Activated naive CD4-positive, alpha-beta T cell treated with anti-CD3 and anti-CD28 coated beads, Interleukin-2, amount 50 U/mL, for 24 hours (primary cell): ENCODE measurements around the gene LAPTM5.
"Not testable (repeated sequence)": the region's sequence is repeated elsewhere in the genome, so short reads cannot be mapped to it uniquely, and the experiment has no call there.

Source experiments
- H3K27ac Mint-ChIP-seq: one replicate; pipeline ENCODE4 v1.8.0; 2021; ENCODE audit warnings: mild to moderate bottlenecking, mixed read lengths
- H3K27me3 Mint-ChIP-seq: one replicate; pipeline ENCODE4 v1.8.0; 2021; ENCODE audit warnings: mixed read lengths
- H3K36me3 Mint-ChIP-seq: one replicate; pipeline ENCODE4 v1.8.0; 2021; ENCODE audit warnings: mixed read lengths
- H3K4me1 Mint-ChIP-seq: one replicate; pipeline ENCODE4 v1.8.0; 2021; ENCODE audit warnings: mixed read lengths
- H3K4me3 Mint-ChIP-seq: one replicate; pipeline ENCODE4 v1.8.0; 2021; ENCODE audit warnings: mild to moderate bottlenecking, mixed read lengths
- H3K9me3 Mint-ChIP-seq: one replicate; pipeline ENCODE4 v1.8.0; 2021; ENCODE audit warnings: mixed read lengths

LAPTM5 gene

DNA sequence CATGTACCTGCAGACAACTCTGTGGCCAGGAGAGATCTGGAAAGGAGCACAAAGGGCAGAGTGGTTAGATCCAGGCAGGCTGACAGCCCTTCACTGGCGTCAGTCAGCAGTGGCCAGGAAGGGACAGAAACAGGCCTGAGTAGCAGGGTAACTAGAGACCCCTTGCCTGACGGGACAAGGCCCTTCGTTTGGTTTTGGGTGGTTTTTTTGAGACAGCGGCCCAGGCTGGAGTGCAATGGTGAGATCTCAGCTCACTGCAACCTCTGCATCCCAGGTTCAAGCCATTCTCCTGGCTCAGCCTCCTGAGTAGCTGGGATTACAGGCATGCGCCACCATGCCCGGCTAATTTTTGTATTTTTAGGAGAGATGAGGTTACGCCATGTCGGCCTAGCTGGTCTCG is 69.1 kb downstream of the LAPTM5 start:
- not testable (repeated sequence) for H3K36me3 Mint-ChIP-seq, H3K4me3 Mint-ChIP-seq, H3K9me3 Mint-ChIP-seq, H3K27ac Mint-ChIP-seq
- peaks cover 10% of the 10 kb centered on the region for H3K27me3 Mint-ChIP-seq
- H3K4me1 Mint-ChIP-seq, result peaks cover 11% of the 10 kb centered on the region

DNA sequence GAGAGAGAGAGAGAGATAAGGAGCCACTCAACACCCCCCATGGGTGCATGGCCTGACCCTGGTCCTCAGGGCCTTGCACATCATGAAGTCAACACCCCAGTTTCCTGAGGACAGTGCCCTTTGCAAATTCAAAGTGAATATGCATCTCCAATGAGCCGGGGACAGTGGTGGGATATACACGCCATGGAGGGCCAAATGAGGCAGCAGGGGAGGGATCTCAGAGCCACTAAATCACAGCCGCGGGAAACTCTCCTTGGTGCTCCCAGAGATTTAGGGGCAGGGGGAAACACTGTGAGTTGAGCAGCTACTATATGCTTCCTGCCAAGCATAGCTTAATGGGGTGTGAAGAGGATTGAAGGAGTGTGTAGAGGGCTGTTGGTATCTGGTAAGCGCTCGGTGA is 69.7 kb downstream of the LAPTM5 start:
- Mint-ChIP-seq H3K36me3 (peaks cover 3% of the 10 kb centered on the region), H3K27me3 (peaks cover 12% of the 10 kb centered on the region), H3K4me1 (peaks cover 11% of the 10 kb centered on the region), H3K9me3 (no peaks in the 10 kb centered on the region), H3K27ac (no peak overlapping the region), H3K4me3 (no peak overlapping the region)

- Mint-ChIP-seq H3K4me3 (peak overlapping the region; percentile 26), H3K9me3 (no peaks in the 10 kb centered on the region), H3K27ac (no peak overlapping the region), H3K36me3 (peaks cover 3% of the 10 kb centered on the region), H3K27me3 (peaks cover 22% of the 10 kb centered on the region), H3K4me1 (peaks cover 11% of the 10 kb centered on the region)
These were observed 71.2 kb downstream of the LAPTM5 start for GRCh38 chr1:30686236-30686935.

DNA sequence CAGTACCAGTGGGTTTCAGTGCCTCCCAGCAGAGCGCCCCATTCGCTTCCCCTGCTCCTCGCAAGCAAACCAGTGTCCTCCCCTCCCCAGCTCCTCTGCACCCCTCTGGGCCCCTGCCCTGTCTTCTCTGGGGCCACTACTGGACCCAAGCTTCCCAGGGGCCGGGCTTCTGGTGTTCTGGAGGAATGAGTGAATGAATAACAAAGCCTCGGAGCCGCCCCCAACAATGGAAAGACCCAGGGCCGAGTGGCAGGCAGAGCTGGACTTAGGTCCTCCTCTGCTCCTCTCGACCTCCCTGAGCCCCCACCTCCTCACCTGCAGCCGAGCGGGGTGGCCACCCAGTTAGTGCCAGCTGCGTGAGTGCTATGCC is 71.8 kb downstream of the LAPTM5 start:
- Mint-ChIP-seq H3K4me3 (peak overlapping the region; percentile 26), H3K27ac (no peak overlapping the region), H3K27me3 (peaks cover 23% of the 10 kb centered on the region), H3K4me1 (peaks cover 11% of the 10 kb centered on the region), H3K9me3 (no peaks in the 10 kb centered on the region), H3K36me3 (peaks cover 3% of the 10 kb centered on the region)

DNA sequence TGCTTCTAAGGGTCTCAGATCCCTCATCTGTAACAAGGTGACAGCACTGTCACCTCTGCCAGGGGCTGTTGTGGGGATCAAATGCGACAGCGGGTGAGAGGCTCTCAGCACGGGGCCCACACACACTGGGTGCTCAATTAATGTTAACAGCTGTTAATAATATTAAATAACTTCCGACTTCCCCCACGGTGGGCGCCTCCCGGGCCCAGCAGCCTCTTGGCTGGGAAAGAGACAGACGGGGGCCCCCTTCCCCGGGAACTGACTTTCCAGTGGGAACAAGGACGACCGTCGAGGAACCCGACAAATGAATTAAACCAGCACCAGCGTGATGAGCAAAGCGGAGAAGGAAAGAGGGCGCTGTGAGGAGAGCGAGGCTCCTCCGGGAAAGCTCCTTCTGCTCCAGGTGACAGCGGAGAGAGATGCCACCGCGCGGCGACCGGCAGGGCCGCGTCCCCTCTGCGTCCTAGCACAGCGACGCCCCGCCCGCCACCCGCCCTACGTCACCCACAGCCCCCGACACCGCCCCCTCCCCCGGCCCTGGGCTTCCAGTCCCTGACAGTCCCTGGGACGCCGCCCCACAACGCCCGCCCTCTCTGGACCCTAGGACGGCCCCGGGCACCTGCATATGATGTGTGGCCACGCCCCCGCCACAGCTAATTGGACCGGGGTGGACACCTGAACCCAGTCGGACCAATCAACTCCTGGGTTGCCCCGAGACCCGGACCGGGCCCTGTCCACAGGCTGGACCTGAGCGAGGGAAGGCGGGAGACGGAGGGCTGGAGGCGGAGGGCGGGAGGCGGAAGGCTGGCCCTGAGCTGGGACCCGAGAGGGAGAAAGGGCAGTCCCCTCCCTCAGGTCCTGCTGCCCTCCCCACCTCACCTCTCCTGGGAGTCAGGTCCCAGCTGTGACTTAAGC is 72.4 kb downstream of the LAPTM5 start:
- peaks cover 23% of the 10 kb centered on the region for H3K27me3 Mint-ChIP-seq
- H3K27ac Mint-ChIP-seq, result no peak overlapping the region
- H3K9me3 Mint-ChIP-seq, result no peaks in the 10 kb centered on the region
- H3K4me3 Mint-ChIP-seq, result peak overlapping the region; percentile 65
- peaks cover 3% of the 10 kb centered on the region for H3K36me3 Mint-ChIP-seq
- H3K4me1 Mint-ChIP-seq, result peaks cover 11% of the 10 kb centered on the region

DNA sequence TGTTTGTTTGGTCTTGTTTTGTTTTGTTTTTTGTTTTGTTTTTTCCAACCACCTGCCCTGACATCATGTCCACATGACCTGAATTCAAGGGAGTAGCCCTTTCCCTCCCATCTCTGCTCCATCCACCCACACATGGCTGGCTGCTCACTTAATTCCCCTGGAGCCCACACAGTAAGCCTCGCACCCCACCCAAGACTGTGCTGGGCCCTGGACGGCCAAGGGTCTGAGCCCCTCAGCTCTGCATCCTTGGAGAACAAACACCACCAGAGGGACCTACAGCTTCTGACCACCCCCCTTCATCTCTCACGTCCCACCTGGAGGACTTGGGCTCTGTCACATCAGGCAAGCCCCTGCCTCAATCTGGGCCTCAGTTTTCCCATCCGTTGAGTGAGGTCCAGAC is 73.3 kb downstream of the LAPTM5 start:
- H3K27me3 Mint-ChIP-seq, result peaks cover 23% of the 10 kb centered on the region
- H3K4me1 Mint-ChIP-seq, result peaks cover 11% of the 10 kb centered on the region
- H3K9me3 Mint-ChIP-seq, result no peaks in the 10 kb centered on the region
- H3K27ac Mint-ChIP-seq, result no peak overlapping the region
- no peak overlapping the region for H3K4me3 Mint-ChIP-seq
- peaks cover 3% of the 10 kb centered on the region for H3K36me3 Mint-ChIP-seq

- peaks cover 11% of the 10 kb centered on the region for H3K4me1 Mint-ChIP-seq
- H3K27me3 Mint-ChIP-seq, result peaks cover 27% of the 10 kb centered on the region
These were observed 73.9 kb downstream of the LAPTM5 start for GRCh38 chr1:30683699-30684098.

More at GRCh38 chr1:30683699-30684098, 73.9 kb downstream of the LAPTM5 start:
- no peak overlapping the region for H3K4me3 Mint-ChIP-seq
- peaks cover 3% of the 10 kb centered on the region for H3K36me3 Mint-ChIP-seq
- H3K9me3 Mint-ChIP-seq, result no peaks in the 10 kb centered on the region
- no peak overlapping the region for H3K27ac Mint-ChIP-seq
